ENCODE data around the gene DSCAM.

GRCh38 chr21:40208948-40209345 is 638.0 kb downstream of the DSCAM start:
- TF ChIP-seq EZH2phosphoT487 (IDR thresholded peaks at IDR 0.05; ENCODE audit: insufficient read depth, low read depth) (no peak), EZH2 (IDR thresholded peaks at IDR 0.05; ENCODE audit: insufficient read depth, poor library complexity, severe bottlenecking) (no peak)
